Trophoblast cell (in vitro differentiated cells and primary cell): ENCODE measurements around the gene OR4D11.
"Not testable (repeated sequence)": the region's sequence is repeated elsewhere in the genome, so short reads cannot be mapped to it uniquely, and the experiment has no call there.

ENCODE experiments used
- DNase-seq, 2 donors: peaks; one replicate each; pipeline ENCODE4 v3.0.0-alpha.2; 2016
- H2AFZ ChIP-seq: 2 replicates; pipeline ENCODE4 v1.6.1; 2013; ENCODE audit warnings: low read length, moderate library complexity, mild to moderate bottlenecking; ENCODE audit not compliant: insufficient read depth, poor library complexity
- H2AK5ac ChIP-seq: 2 replicates; pipeline ENCODE4 v1.6.1; 2013; ENCODE audit warnings: mild to moderate bottlenecking, low read length
- H2BK120ac ChIP-seq: 2 replicates; pipeline ENCODE4 v1.6.1; 2013; ENCODE audit warnings: low read length, mild to moderate bottlenecking, moderate library complexity; ENCODE audit not compliant: insufficient read depth, poor library complexity
- H2BK12ac ChIP-seq: 2 replicates; pipeline ENCODE4 v1.6.1; 2013; ENCODE audit warnings: mild to moderate bottlenecking, low read length, moderate library complexity
- H2BK5ac ChIP-seq: 2 replicates; pipeline ENCODE4 v1.6.1; 2013; ENCODE audit warnings: low read length, low read depth, moderate library complexity, mild to moderate bottlenecking; ENCODE audit not compliant: poor library complexity
- H3K14ac ChIP-seq: 2 replicates; pipeline ENCODE4 v1.6.1; 2013; ENCODE audit warnings: mild to moderate bottlenecking, low read length
- H3K18ac ChIP-seq: 2 replicates; pipeline ENCODE4 v1.6.1; 2013; ENCODE audit warnings: mild to moderate bottlenecking, low read length
- H3K23ac ChIP-seq: 2 replicates; pipeline ENCODE4 v1.6.1; 2013; ENCODE audit warnings: low read length
- H3K27ac ChIP-seq: 2 replicates; pipeline ENCODE4 v1.5.1; 2013; ENCODE audit warnings: low read depth, mild to moderate bottlenecking, inconsistent platforms, low read length, moderate library complexity
- H3K27me3 ChIP-seq: 2 replicates; pipeline ENCODE4 v1.6.1; 2013; ENCODE audit warnings: inconsistent platforms, mild to moderate bottlenecking, low read length, moderate library complexity; ENCODE audit not compliant: insufficient read depth
- H3K36me3 ChIP-seq, 2 experiments: 1 replicate in 1 of 2; 2 replicates in 1 of 2; pipeline ENCODE4 v1.6.1; 2013; ENCODE audit warnings: low read length in 2 of 2, mild to moderate bottlenecking in 2 of 2, moderate library complexity in 1 of 2; ENCODE audit not compliant: insufficient read depth in 2 of 2, control insufficient read depth in 1 of 2
- H3K4ac ChIP-seq: 2 replicates; pipeline ENCODE4 v1.6.1; 2013; ENCODE audit warnings: low read depth, mild to moderate bottlenecking, low read length, moderate library complexity
- H3K4me1 ChIP-seq, 2 experiments: 1 replicate in 1 of 2; 2 replicates in 1 of 2; pipeline ENCODE4 v1.6.1; 2013; ENCODE audit warnings: low read length in 2 of 2, mild to moderate bottlenecking in 2 of 2, moderate library complexity in 1 of 2; ENCODE audit not compliant: insufficient read depth in 2 of 2, control insufficient read depth in 1 of 2
- H3K4me2 ChIP-seq: 2 replicates; pipeline ENCODE4 v1.6.1; 2013; ENCODE audit warnings: inconsistent platforms, mild to moderate bottlenecking, low read length, moderate library complexity
- H3K4me3 ChIP-seq: 2 replicates; pipeline ENCODE4 v1.5.1; 2013; ENCODE audit warnings: mild to moderate bottlenecking, low read depth, low read length, inconsistent platforms
- H3K79me1 ChIP-seq: one replicate; pipeline ENCODE4 v1.6.1; 2013; ENCODE audit warnings: low read length
- H3K79me2 ChIP-seq: 2 replicates; pipeline ENCODE4 v1.6.1; 2013; ENCODE audit warnings: low read length, mild to moderate bottlenecking; ENCODE audit not compliant: control insufficient read depth, insufficient read depth, poor library complexity
- H3K9ac ChIP-seq: 2 replicates; pipeline ENCODE4 v1.6.1; 2013; ENCODE audit warnings: mild to moderate bottlenecking, low read length
- H3K9me3 ChIP-seq: 2 replicates; pipeline ENCODE4 v1.6.1; 2013; ENCODE audit warnings: low read depth, mild to moderate bottlenecking, control low read depth, inconsistent platforms, low read length; ENCODE audit not compliant: insufficient read depth
- H4K12ac ChIP-seq: 2 replicates; pipeline ENCODE4 v1.6.1; 2013; ENCODE audit warnings: low read depth, mild to moderate bottlenecking, low read length, moderate library complexity
- H4K8ac ChIP-seq: 2 replicates; pipeline ENCODE4 v1.6.1; 2013; ENCODE audit warnings: low read depth, mild to moderate bottlenecking, low read length, moderate library complexity
- H4K91ac ChIP-seq: one replicate; pipeline ENCODE4 v1.6.1; 2013; ENCODE audit warnings: low read depth, mild to moderate bottlenecking, low read length, moderate library complexity
- WGBS: extraction: QIAGEN DNeasy Blood & Tissue Kit; methylation state at CpG from one replicate; pipeline ENCODE4 v1.1.7; 2013; ENCODE audit warnings: missing lambda C conversion rate; ENCODE audit not compliant: insufficient read length, insufficient coverage; ENCODE audit errors: extremely low coverage; 5-methylcytosine and 5-hydroxymethylcytosine counted together

The OR4D11 gene

GRCh38 chr11:59510941-59511589 lies 7.7 kb downstream of the OR4D11 start, which contains the start of gene OR4D9:
OR4D9 (plus strand) TSS chr11:59511539; CDS start chr11:59514913, 3,374 bp downstream.
- no peak within 1 kb of the TSS for H4K12ac ChIP-seq
- no peak within 1 kb of the TSS for H2BK5ac ChIP-seq
- no peaks in the 10 kb centered on the region for H3K79me1 ChIP-seq
- no peak within 1 kb of the TSS for H4K8ac ChIP-seq
- no peaks in the 10 kb centered on the region for H3K79me2 ChIP-seq
- H2BK12ac ChIP-seq: no peak within 1 kb of the TSS
- H3K27me3 ChIP-seq: no peaks in the 10 kb centered on the region
- no peak within 1 kb of the TSS for H3K4me2 ChIP-seq
- H2AFZ ChIP-seq: no peak within 1 kb of the TSS
- no peak within 1 kb of the TSS for H3K14ac ChIP-seq
- H3K18ac ChIP-seq: no peak within 1 kb of the TSS
- H3K9me3 ChIP-seq: no peaks in the 10 kb centered on the region
- H3K4me1 ChIP-seq: no peaks in the 10 kb centered on the region
- no peak within 1 kb of the TSS for H4K91ac ChIP-seq
- no peaks in the 10 kb centered on the region for H3K36me3 ChIP-seq
- H3K9ac ChIP-seq: no peak within 1 kb of the TSS
- no peak within 1 kb of the TSS for H3K27ac ChIP-seq
- WGBS: no CpG with 5 or more reads among the region's 2 CpGs
- no peak within 1 kb of the TSS for H3K23ac ChIP-seq
- no peak within 1 kb of the TSS for H2AK5ac ChIP-seq
- no peak for DNase-seq
- H3K4me3 ChIP-seq: no peak within 1 kb of the TSS
- no peak within 1 kb of the TSS for H2BK120ac ChIP-seq
- no peak within 1 kb of the TSS for H3K4ac ChIP-seq

- H2BK5ac ChIP-seq: no peak overlapping the region
- no peak overlapping the region for H3K27ac ChIP-seq
- H3K79me2 ChIP-seq: no peaks in the 10 kb centered on the region
- H3K27me3 ChIP-seq: no peaks in the 10 kb centered on the region
- H4K91ac ChIP-seq: no peak overlapping the region
- H2BK12ac ChIP-seq: no peak overlapping the region
- no peak overlapping the region for H2AK5ac ChIP-seq
- H3K4me1 ChIP-seq: no peaks in the 10 kb centered on the region
- no peak overlapping the region for H2BK120ac ChIP-seq
- no peaks in the 10 kb centered on the region for H3K9me3 ChIP-seq
- H3K36me3 ChIP-seq: no peaks in the 10 kb centered on the region
- H3K14ac ChIP-seq: no peak overlapping the region
- H3K9ac ChIP-seq: no peak overlapping the region
- H3K23ac ChIP-seq: no peak overlapping the region
- no peak overlapping the region for H4K8ac ChIP-seq
- no peak overlapping the region for H3K4ac ChIP-seq
- DNase-seq: no peak
- no peak overlapping the region for H3K4me2 ChIP-seq
- no peak overlapping the region for H2AFZ ChIP-seq
- no peak overlapping the region for H3K18ac ChIP-seq
- no peaks in the 10 kb centered on the region for H3K79me1 ChIP-seq
- H3K4me3 ChIP-seq: no peak overlapping the region
- H4K12ac ChIP-seq: no peak overlapping the region
- WGBS: no CpG with 5 or more reads among the region's 1 CpG
Observed at GRCh38 chr11:59511675-59512074, 8.3 kb downstream of the OR4D11 start.

GRCh38 chr11:59520139-59520538 lies 16.8 kb downstream of the OR4D11 start:
- not testable (repeated sequence) for H3K9ac ChIP-seq, H4K8ac ChIP-seq, H3K27ac ChIP-seq, H3K79me1 ChIP-seq, H3K36me3 ChIP-seq, H3K4ac ChIP-seq, H2BK12ac ChIP-seq, H3K27me3 ChIP-seq, H3K4me2 ChIP-seq, H2BK5ac ChIP-seq, H3K18ac ChIP-seq, H2BK120ac ChIP-seq, H4K12ac ChIP-seq, H3K4me1 ChIP-seq, H3K9me3 ChIP-seq, H3K4me3 ChIP-seq, H3K79me2 ChIP-seq, H2AFZ ChIP-seq, DNase-seq, H3K23ac ChIP-seq, H3K14ac ChIP-seq, H2AK5ac ChIP-seq, H4K91ac ChIP-seq
- WGBS: no CpG with 5 or more reads among the region's 2 CpGs

- no peak overlapping the region for H2BK5ac ChIP-seq
- no CpG with 5 or more reads among the region's 5 CpGs for WGBS
- no peaks in the 10 kb centered on the region for H3K79me2 ChIP-seq
- H3K4me1 ChIP-seq: no peaks in the 10 kb centered on the region
- H3K14ac ChIP-seq: no peak overlapping the region
- no peak overlapping the region for H3K4ac ChIP-seq
- H3K4me3 ChIP-seq: no peak overlapping the region
- no peak overlapping the region for H3K23ac ChIP-seq
- no peak overlapping the region for H2AFZ ChIP-seq
- H4K12ac ChIP-seq: no peak overlapping the region
- H3K27me3 ChIP-seq: no peaks in the 10 kb centered on the region
- H3K18ac ChIP-seq: no peak overlapping the region
- no peak overlapping the region for H2BK12ac ChIP-seq
- H4K8ac ChIP-seq: no peak overlapping the region
- H3K9me3 ChIP-seq: no peaks in the 10 kb centered on the region
- no peak overlapping the region for H2AK5ac ChIP-seq
- no peak for DNase-seq
- no peak overlapping the region for H2BK120ac ChIP-seq
- no peaks in the 10 kb centered on the region for H3K36me3 ChIP-seq
- no peak overlapping the region for H3K9ac ChIP-seq
- H3K79me1 ChIP-seq: no peaks in the 10 kb centered on the region
- H3K27ac ChIP-seq: no peak overlapping the region
- H3K4me2 ChIP-seq: no peak overlapping the region
- H4K91ac ChIP-seq: no peak overlapping the region
Observed at GRCh38 chr11:59520741-59521140, 17.4 kb downstream of the OR4D11 start.
